NCI-H1436 (cell line): ENCODE results near the gene CKLF.

Experiments used
- DNase-seq: peaks from one replicate; lab custom pipeline; 2025; lab: John Stamatoyannopoulos, UW

Gene CKLF

GRCh38 chr16:66517586-66518263, 34.7 kb upstream of the CKLF start:
- DNase-seq = no peak

- no peak for DNase-seq
Measured at GRCh38 chr16:66519482-66520373, 32.6 kb upstream of the CKLF start.

GRCh38 chr16:66520406-66521170, 31.8 kb upstream of the CKLF start:
- DNase-seq = no peak

- no peak for DNase-seq
Measured at GRCh38 chr16:66521252-66521713, 31.1 kb upstream of the CKLF start.

- DNase-seq = no peak
Measured at GRCh38 chr16:66521951-66522771, 30.2 kb upstream of the CKLF start.

GRCh38 chr16:66522816-66523590, 29.4 kb upstream of the CKLF start:
- no peak for DNase-seq

GRCh38 chr16:66523861-66524354, 28.5 kb upstream of the CKLF start:
- no peak for DNase-seq

GRCh38 chr16:66524601-66525164, 27.7 kb upstream of the CKLF start:
- DNase-seq = no peak

- no peak for DNase-seq
Measured at GRCh38 chr16:66525396-66526180, 26.8 kb upstream of the CKLF start.

- DNase-seq = no peak
Measured at GRCh38 chr16:66528294-66528693, 24.1 kb upstream of the CKLF start.

GRCh38 chr16:66529475-66529874, 22.9 kb upstream of the CKLF start:
- DNase-seq = no peak

- DNase-seq = no peak
Measured at GRCh38 chr16:66534376-66534799, 18.0 kb upstream of the CKLF start.

- no peak for DNase-seq
Measured at GRCh38 chr16:66536525-66536924, 15.9 kb upstream of the CKLF start.

- no peak for DNase-seq
Measured at GRCh38 chr16:66537236-66537635, 15.1 kb upstream of the CKLF start.

GRCh38 chr16:66538910-66539309, 13.5 kb upstream of the CKLF start:
- DNase-seq = no peak

GRCh38 chr16:66539623-66540469, 12.5 kb upstream of the CKLF start:
- DNase-seq = no peak

- DNase-seq = no peak
Measured at GRCh38 chr16:66541388-66542355, 10.7 kb upstream of the CKLF start.
